K562 (cell line): Measurements from ENCODE around the gene SRSF5. TPM values are rescaled to one million over a fixed set of nuclear protein-coding genes. Genes with fewer than 3 reads are reported as not detected.

Experiments used
- ATAC-seq: fragments of 200-7000 bp; cut with Tn5 transposase; 3 replicates; pipeline ENCODE4 v1.9.1; 2020; ENCODE audit warnings: moderate library complexity
- BruUV-seq: library from RNA; stranded (reverse); fragments of 400-500 nt; replicated peaks from 2 replicates; lab custom pipeline; 2021; lab: Mats Ljungman, UMichigan
- CTCF ChIA-PET: fragments of 300-600 bp; formaldehyde crosslinking; extraction: SDS; loops from one replicate; lab custom pipeline; 2021; ENCODE audit warnings: low intra/inter-chr PET ratio; lab: Yijun Ruan, JAX
- POLR2A ChIA-PET: fragments of 300-600, 350-650 bp; sonication (Branson Sonifier 250); formaldehyde crosslinking; extraction: SDS; loops from one replicate; lab custom pipeline; 2021; ENCODE audit warnings: antibody characterized with exemption, inconsistent platforms; lab: Yijun Ruan, JAX
- DNase-seq, 4 experiments: peaks; one replicate each; pipeline versions ENCODE4 v3.0.0 to v3.0.0-alpha.2; 2011 to 2018; ENCODE audit warnings: low spot score in 3 of 4, mixed read lengths in 3 of 4; ENCODE audit errors: extremely low read depth in 1 of 4
- FAIRE-seq: peaks from 2 replicates; lab custom pipeline; 2011; peaks lifted over from hg19 to GRCh38; lab: Jason Lieb, UNC
- H2AFZ ChIP-seq: 2 replicates; pipeline ENCODE4 v1.6.0; 2011; ENCODE audit warnings: low read depth, low read length, control low read depth, inconsistent platforms
- H3K27ac ChIP-seq: fragments of 200-600 bp; 3 replicates; pipeline ENCODE4 v1.8.0; 2011; ENCODE audit warnings: low read depth, mild to moderate bottlenecking, control low read depth, inconsistent platforms, low read length, moderate library complexity, mixed read lengths; ENCODE audit errors: extremely low read depth
- H3K27me3 ChIP-seq, 2 experiments: fragments of 300-600 bp in 1 of 2; 2 replicates in 1 of 2; 3 replicates in 1 of 2; pipeline versions ENCODE4 v1.6.0 to v1.8.0; 2011; ENCODE audit warnings: inconsistent platforms in 2 of 2, low read length in 2 of 2, mild to moderate bottlenecking in 1 of 2, mixed read lengths in 1 of 2, moderate library complexity in 1 of 2; ENCODE audit not compliant: control insufficient read depth in 2 of 2, insufficient read depth in 2 of 2
- H3K36me3 ChIP-seq: fragments of 300-600 bp; 3 replicates; pipeline ENCODE4 v1.8.0; 2011; ENCODE audit warnings: mild to moderate bottlenecking, low read length, inconsistent platforms; ENCODE audit not compliant: control insufficient read depth, insufficient read depth
- H3K4me1 ChIP-seq, 2 experiments: fragments of 200-600 bp in 1 of 2; replicated peaks in 1 of 2; 2 replicates in 1 of 2; 3 replicates in 1 of 2; pipeline versions ENCODE4 v1.5.1 to v1.8.0; 2011; ENCODE audit warnings: inconsistent platforms in 2 of 2, low read length in 2 of 2, mild to moderate bottlenecking in 1 of 2, mixed read lengths in 1 of 2, moderate library complexity in 1 of 2; ENCODE audit not compliant: control insufficient read depth in 2 of 2, insufficient read depth in 2 of 2
- H3K4me2 ChIP-seq: 2 replicates; pipeline ENCODE4 v1.6.1; 2011; ENCODE audit warnings: low read length, control low read depth, inconsistent platforms, mixed read lengths; ENCODE audit not compliant: insufficient read depth
- H3K4me3 ChIP-seq: fragments of 200-600 bp; sonication (generic), shearing (Covaris generic); 2 replicates; pipeline ENCODE4 v1.5.1; 2016; ENCODE audit warnings: control low read depth, inconsistent platforms
- H3K79me2 ChIP-seq: fragments of 200-600 bp; 3 replicates; pipeline ENCODE4 v1.8.0; 2011; ENCODE audit warnings: low read length, inconsistent platforms; ENCODE audit not compliant: control insufficient read depth, insufficient read depth
- H3K9ac ChIP-seq, 2 experiments: 2 replicates each; pipeline versions ENCODE4 v1.6.0 to v1.6.1; 2011; ENCODE audit warnings: low read depth in 2 of 2, low read length in 2 of 2, control low read depth in 1 of 2, inconsistent platforms in 1 of 2, mild to moderate bottlenecking in 1 of 2, mixed read lengths in 1 of 2; ENCODE audit not compliant: insufficient read depth in 1 of 2
- H3K9me1 ChIP-seq: one replicate; pipeline ENCODE4 v1.6.0; 2011; ENCODE audit warnings: inconsistent platforms, mild to moderate bottlenecking, low read length, moderate library complexity; ENCODE audit not compliant: control insufficient read depth, insufficient read depth
- H3K9me3 ChIP-seq: replicated peaks from 2 replicates; pipeline ENCODE4 v1.5.1; 2011; ENCODE audit warnings: low read depth, low read length, inconsistent platforms; ENCODE audit not compliant: control insufficient read depth, insufficient read depth
- H4K20me1 ChIP-seq: replicated peaks from 2 replicates; pipeline ENCODE4 v1.6.1; 2011; ENCODE audit warnings: low read length, inconsistent platforms, mixed read lengths; ENCODE audit not compliant: control insufficient read depth, insufficient read depth
- CXXC5 ChIP-seq: fragments of 250-450 bp; sonication (Bioruptor Pico); IDR thresholded peaks from 2 replicates; pipeline ENCODE4 v1.8.0; 2022; ENCODE audit warnings: inconsistent platforms, mild to moderate bottlenecking, moderate library complexity
- GATAD2B ChIP-seq: fragments of 450-650 bp; IDR thresholded peaks from 2 replicates; pipeline ENCODE4 v1.6.1; 2017; ENCODE audit warnings: mild to moderate bottlenecking, borderline replicate concordance
- KHSRP ChIP-seq: fragments of 450-650 bp; IDR thresholded peaks from 2 replicates; pipeline ENCODE4 v1.6.1; 2017
- TCF3 ChIP-seq: sonication (generic); formaldehyde crosslinking; IDR thresholded peaks from 2 replicates; pipeline ENCODE4 v1.4.0; 2020; ENCODE audit warnings: mild to moderate bottlenecking, missing genetic modification reagents
- ZNF445 ChIP-seq: fragments of 250-450 bp; sonication (Bioruptor Pico); IDR thresholded peaks from 2 replicates; pipeline ENCODE4 v1.4.0; 2020; ENCODE audit warnings: low read depth, mild to moderate bottlenecking, moderate library complexity
- ZNF668 ChIP-seq: fragments of 250-450 bp; sonication (Bioruptor Pico); IDR thresholded peaks from 2 replicates; pipeline ENCODE4 v1.8.0; 2022; ENCODE audit warnings: mild to moderate bottlenecking, inconsistent platforms
- WGBS: fragments of 100-300 bp; shearing (Covaris generic); methylation state at CpG from one replicate; pipeline ENCODE4 v1.1.6; 2016; ENCODE audit warnings: low coverage, mixed read lengths; ENCODE audit not compliant: insufficient coverage; ENCODE audit errors: missing lambda C conversion rate; 5-methylcytosine and 5-hydroxymethylcytosine counted together
- in situ Hi-C: fragments of 300-500 bp; cut with MboI; formaldehyde crosslinking; loops from 4 replicates; pipeline ENCODE4 v1.15.0; 2018; ENCODE audit warnings: inconsistent platforms, mixed read lengths
- intact Hi-C: fragments of 100-400 bp; cut with micrococcal nuclease; formaldehyde crosslinking; loops from 2 replicates; pipeline ENCODE4 v1.14.2; 2022
- polyA plus RNA-seq, 8 experiments: library from polyadenylated mRNA; depleted of rRNA in 4 of 8; stranded (reverse) in 5 of 8; unstranded in 3 of 8; fragments of >200 nt; fragmentation: Nextera tagmentation in 2 of 8; fragmentation: Illumina TruSeq in 1 of 8; extraction: Ambion mirVana in 2 of 8; extraction: Trizol in 1 of 8; gene quantifications; 2 replicates each; pipeline versions ENCODE4 v1.2.1 to v1.2.3, GENCODE V29; 2011 to 2014; ENCODE audit warnings: inconsistent platforms in 1 of 8, missing spikeins in 1 of 8
- total RNA-seq, 7 experiments: library from RNA; depleted of rRNA in 6 of 7; stranded (reverse); fragments of >200 nt in 6 of 7; fragmentation: Illumina TruSeq in 2 of 7; extraction: Trizol in 2 of 7; gene quantifications; 2 replicates each; pipeline versions ENCODE4 v1.2.1 to v1.2.3, GENCODE V29; 2011 to 2021; ENCODE audit warnings: low replicate concordance in 1 of 7
- TF ChIP-seq, protein P1 (sequence below): fragments of 150-350 bp; IDR thresholded peaks from 2 replicates; pipeline ENCODE4 v1.6.1; 2014; ENCODE audit warnings: low read depth, mild to moderate bottlenecking, low read length, borderline replicate concordance
- TF ChIP-seq, protein P2 (sequence below): fragments of 250-450 bp; sonication (Bioruptor Pico); IDR thresholded peaks from 2 replicates; pipeline ENCODE4 v1.8.0; 2021; ENCODE audit warnings: moderate library complexity, mild to moderate bottlenecking, inconsistent platforms

The SRSF5 gene
- total and polyA plus RNA-seq, 9 of the 15 experiments (the other 6 are each of a cell fraction or from before 2014, with no cell fraction given), result 108 to 460 (median 212) TPM

DNA sequence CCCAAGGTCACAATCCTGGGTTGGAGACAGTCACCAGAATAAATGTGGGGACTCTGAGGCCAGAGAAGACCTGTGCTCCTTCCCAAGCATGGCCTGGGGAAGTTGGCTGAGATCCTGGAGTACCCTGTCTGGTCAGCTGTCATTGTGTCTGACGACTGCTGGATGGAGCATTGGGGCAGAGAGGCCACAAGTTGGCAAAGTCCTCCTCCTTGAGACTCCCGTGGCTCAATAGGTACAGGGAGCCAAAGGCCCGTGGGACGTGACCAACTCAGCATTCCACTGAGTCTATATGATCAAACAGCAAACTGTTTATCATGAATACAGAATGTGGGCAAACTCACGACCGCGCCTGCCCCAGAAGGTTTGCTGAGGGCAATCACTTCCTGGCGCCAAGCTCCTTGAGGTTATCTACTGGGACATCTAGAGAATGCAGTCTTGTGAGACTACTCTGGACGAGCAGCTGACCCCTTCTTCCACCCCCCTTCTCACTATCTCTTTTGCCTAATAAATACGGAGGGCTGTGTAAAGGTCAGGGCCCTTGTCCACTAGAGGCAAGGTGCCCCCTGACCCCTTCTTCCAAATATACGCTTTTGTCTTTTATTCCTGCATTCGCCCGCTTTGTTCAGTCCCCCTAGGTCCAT lies 44.4 kb downstream of the SRSF5 start:
- Histone ChIP-seq H3K4me3 (no peak overlapping the region), H3K36me3 (no peaks in the 10 kb centered on the region), H3K27ac (no peak overlapping the region), H3K27me3 (peaks cover 5 to 27% of the 10 kb centered on the region in 2 experiments; a peak in 2 of 5 replicates), H4K20me1 (no peaks in the 10 kb centered on the region), H3K79me2 (no peaks in the 10 kb centered on the region), H3K9ac (no peak overlapping the region), H2AFZ (no peak overlapping the region), H3K9me3 (no peaks in the 10 kb centered on the region), H3K9me1 (no peaks in the 10 kb centered on the region), H3K4me1 (no peaks in the 10 kb centered on the region), H3K4me2 (no peak overlapping the region)
- in situ Hi-C loops (loop anchor here (5.0 to 10.0 kb wide), 2 partner anchors 79 to 213 kb away; no protein-coding TSS in a partner anchor), intact Hi-C loops (no loop called here)
- TF ChIP-seq, protein P1, sequence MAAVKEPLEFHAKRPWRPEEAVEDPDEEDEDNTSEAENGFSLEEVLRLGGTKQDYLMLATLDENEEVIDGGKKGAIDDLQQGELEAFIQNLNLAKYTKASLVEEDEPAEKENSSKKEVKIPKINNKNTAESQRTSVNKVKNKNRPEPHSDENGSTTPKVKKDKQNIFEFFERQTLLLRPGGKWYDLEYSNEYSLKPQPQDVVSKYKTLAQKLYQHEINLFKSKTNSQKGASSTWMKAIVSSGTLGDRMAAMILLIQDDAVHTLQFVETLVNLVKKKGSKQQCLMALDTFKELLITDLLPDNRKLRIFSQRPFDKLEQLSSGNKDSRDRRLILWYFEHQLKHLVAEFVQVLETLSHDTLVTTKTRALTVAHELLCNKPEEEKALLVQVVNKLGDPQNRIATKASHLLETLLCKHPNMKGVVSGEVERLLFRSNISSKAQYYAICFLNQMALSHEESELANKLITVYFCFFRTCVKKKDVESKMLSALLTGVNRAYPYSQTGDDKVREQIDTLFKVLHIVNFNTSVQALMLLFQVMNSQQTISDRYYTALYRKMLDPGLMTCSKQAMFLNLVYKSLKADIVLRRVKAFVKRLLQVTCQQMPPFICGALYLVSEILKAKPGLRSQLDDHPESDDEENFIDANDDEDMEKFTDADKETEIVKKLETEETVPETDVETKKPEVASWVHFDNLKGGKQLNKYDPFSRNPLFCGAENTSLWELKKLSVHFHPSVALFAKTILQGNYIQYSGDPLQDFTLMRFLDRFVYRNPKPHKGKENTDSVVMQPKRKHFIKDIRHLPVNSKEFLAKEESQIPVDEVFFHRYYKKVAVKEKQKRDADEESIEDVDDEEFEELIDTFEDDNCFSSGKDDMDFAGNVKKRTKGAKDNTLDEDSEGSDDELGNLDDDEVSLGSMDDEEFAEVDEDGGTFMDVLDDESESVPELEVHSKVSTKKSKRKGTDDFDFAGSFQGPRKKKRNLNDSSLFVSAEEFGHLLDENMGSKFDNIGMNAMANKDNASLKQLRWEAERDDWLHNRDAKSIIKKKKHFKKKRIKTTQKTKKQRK, result no peak
- TF ChIP-seq KHSRP (no peak), CXXC5 (CRISPR knock-in tag) (no peak), GATAD2B (no peak), ZNF668 (CRISPR knock-in tag) (no peak), TCF3 (no peak), ZNF445 (CRISPR knock-in tag) (no peak)
- TF ChIP-seq, protein P2, sequence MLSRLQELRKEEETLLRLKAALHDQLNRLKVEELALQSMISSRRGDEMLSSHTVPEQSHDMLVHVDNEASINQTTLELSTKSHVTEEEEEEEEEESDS (CRISPR knock-in tag), result no peak
- ATAC-seq (no peak), FAIRE-seq (no peak), DNase-seq (no peak)
- POLR2A ChIA-PET, result interaction anchor here (0.6 kb wide), 2 partner anchors 53 to 899 kb away, joined by 3 read pairs; no protein-coding TSS in a partner anchor
- CTCF ChIA-PET, result no interaction called here
- BruUV-seq, result no TSS peak
- WGBS, result under 1% methylated on average over 12 of the region's 13 CpGs
